Uterus (tissue), 2 donors: Measurements from ENCODE around the gene TANGO2.

ENCODE experiments used
- POLR2A ChIP-seq, 2 donors: fragments of 450-650 bp; IDR thresholded peaks; one replicate each; pipeline ENCODE4 v1.6.1; 2016; ENCODE audit warnings: antibody characterized with exemption in 2 of 2, mild to moderate bottlenecking in 1 of 2, moderate library complexity in 1 of 2
- TF ChIP-seq, protein P1 (sequence below), 4 experiments: fragments of 200-600 bp in 2 of 4; fragments of 450-650 bp in 2 of 4; sonication (generic) in 2 of 4; IDR thresholded peaks; one replicate each; pipeline ENCODE4 v1.5.1; 2016 to 2019; ENCODE audit warnings: antibody characterized with exemption in 4 of 4, mild to moderate bottlenecking in 2 of 4, moderate library complexity in 1 of 4

DNA sequence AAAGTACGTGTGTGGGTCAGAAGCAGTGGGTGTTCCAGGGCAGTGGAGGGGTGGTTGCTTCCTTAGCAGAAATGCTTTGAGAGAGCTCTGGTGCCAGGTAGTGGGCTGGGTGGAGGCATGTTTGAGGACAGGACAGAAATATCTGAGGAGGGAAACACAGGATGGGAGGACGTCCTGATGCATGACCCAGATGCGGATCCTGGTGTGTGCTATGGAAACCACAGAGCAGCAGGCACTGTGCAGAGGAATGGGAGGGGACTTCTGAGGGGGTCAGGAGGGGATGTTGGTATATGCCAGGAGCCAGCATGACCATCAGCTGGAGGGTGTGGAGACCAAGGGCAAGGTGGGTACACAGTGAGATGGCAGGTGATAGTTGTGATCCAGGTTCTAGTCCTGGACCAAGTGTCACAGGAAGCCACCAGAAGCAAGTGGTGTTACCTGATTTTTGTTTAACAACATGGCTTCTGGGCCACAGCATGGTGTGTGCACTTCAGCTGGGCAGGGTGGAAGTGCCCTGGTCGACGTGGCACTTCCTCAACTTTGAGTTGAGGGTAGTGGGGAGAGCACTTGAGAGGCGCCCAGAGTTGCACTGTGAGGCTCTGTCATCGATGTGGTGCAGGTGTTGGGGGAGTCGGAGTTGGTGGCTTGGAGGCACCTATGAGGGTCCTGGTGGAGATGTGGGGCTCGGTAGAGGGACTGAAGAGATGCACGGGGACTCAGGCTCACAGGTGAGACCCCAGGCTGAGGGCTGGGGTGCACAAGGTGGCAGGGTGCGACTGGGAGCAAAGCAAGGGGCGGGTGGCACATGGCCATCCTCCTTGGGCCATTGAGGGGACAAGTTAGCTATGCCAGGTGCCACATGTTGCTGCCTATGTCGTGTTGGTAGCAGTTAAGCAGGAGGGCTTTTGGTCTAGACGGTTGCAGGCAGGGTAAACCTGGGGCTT is 66.7 kb downstream of the TANGO2 start:
- TF ChIP-seq, protein P1, sequence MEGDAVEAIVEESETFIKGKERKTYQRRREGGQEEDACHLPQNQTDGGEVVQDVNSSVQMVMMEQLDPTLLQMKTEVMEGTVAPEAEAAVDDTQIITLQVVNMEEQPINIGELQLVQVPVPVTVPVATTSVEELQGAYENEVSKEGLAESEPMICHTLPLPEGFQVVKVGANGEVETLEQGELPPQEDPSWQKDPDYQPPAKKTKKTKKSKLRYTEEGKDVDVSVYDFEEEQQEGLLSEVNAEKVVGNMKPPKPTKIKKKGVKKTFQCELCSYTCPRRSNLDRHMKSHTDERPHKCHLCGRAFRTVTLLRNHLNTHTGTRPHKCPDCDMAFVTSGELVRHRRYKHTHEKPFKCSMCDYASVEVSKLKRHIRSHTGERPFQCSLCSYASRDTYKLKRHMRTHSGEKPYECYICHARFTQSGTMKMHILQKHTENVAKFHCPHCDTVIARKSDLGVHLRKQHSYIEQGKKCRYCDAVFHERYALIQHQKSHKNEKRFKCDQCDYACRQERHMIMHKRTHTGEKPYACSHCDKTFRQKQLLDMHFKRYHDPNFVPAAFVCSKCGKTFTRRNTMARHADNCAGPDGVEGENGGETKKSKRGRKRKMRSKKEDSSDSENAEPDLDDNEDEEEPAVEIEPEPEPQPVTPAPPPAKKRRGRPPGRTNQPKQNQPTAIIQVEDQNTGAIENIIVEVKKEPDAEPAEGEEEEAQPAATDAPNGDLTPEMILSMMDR (IDR thresholded peaks at IDR 0.05), result no peak
- TF ChIP-seq POLR2A (IDR thresholded peaks at IDR 0.05), result no peak
